ENCODE data around the gene ARHGEF39.

DNA sequence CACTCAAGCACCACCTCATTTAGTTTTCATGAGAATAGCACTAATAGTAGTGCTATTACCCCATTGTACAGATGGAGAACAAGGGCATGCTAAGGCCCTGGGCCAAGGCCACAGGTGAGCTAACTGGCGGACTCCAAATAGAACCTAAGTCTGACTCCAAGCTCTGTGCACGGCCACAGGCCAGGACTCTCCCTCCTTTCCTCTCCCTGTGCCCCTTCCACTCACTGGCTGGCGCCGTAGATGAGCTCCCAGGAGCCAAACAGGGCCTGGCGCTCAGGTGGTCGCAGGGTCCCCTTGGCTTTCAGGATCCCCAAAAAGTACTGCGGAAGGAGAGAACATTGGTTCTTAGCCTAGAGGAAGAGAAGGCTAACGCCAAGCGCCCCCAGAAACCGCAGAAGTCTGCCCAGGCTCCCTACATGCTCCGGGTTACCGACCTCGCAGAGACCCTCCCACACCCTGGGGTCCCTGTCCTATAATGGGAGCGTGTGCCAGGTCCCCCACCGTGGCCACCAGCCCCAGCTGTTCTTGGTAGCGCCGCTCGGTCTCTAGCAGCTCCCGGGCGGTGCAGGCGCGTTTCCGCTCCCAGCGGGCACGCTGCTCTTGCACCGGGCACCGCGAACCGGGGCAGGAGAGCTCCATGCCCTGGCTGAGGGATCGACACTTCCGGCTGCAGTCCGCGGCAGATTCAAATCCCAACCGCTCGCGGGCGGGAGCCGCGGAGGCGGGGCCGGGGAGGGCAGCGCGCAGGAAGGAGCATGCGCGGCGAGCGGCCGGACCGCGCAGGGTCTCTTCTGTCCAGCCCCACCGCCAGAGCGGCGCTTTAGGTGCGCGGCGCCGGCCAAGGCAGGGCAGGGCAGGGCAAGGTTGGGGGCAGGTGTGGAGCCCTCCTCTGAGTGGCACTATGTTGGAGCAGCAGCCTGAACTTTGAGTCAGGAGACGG, at the start of gene ARHGEF39:
- TF ChIP-seq GATA2 (IDR thresholded peaks at IDR 0.05; ENCODE audit: low read depth, low read length) (no peak), GATA3 (IDR thresholded peaks at IDR 0.05; ENCODE audit: low read depth, low read length) (no peak)

All from SH-SY5Y (cell line).